HCT116 (cell line): ENCODE results near the gene TSPAN2. TPM values are rescaled to one million over a fixed set of nuclear protein-coding genes. Genes with fewer than 3 reads are reported as not detected.

Experiments used
- ATAC-seq: fragments of 200-7000 bp; cut with Tn5 transposase; 2 replicates; pipeline ENCODE4 v1.9.1; 2020; ENCODE audit warnings: mild to moderate bottlenecking, moderate library complexity
- BruUV-seq: library from RNA; stranded (reverse); fragments of 400-500 nt; replicated peaks from 2 replicates; lab custom pipeline; 2021; lab: Mats Ljungman, UMichigan
- CTCF ChIA-PET: fragments of 300-600 bp; sonication (Branson Sonifier 250); formaldehyde crosslinking; loops from one replicate; lab custom pipeline; 2021; ENCODE audit warnings: antibody characterized with exemption; lab: Charles Lee
- POLR2A ChIA-PET: fragments of 300-600, 350-600 bp; sonication (Branson Sonifier 250); formaldehyde crosslinking; loops from one replicate; lab custom pipeline; 2021; ENCODE audit warnings: antibody characterized with exemption; lab: Charles Lee
- RAD21 ChIA-PET, 2 experiments: fragments of 300-600 bp; sonication (Branson Sonifier 250); formaldehyde crosslinking; loops; one replicate each; lab custom pipeline; 2023; ENCODE audit warnings: low total read pairs in 2 of 2; ENCODE audit not compliant: uncharacterized antibody in 2 of 2, unreplicated experiment in 2 of 2, low non-redundant PET in 1 of 2; lab: Charles Lee
- DNase-seq: peaks from one replicate; pipeline ENCODE4 v3.0.0-alpha.2; 2010; ENCODE audit warnings: low read depth, low spot score
- H2AFZ ChIP-seq: fragments of 200-600 bp; shearing (Covaris generic), sonication (generic); 2 replicates; pipeline ENCODE4 v1.6.1; 2017; ENCODE audit warnings: low read depth, mixed run types, mixed read lengths, antibody characterized with exemption, low read length; ENCODE audit not compliant: poor library complexity, severe bottlenecking
- H3K27ac ChIP-seq: 2 replicates; pipeline ENCODE4 v1.5.1; 2012; ENCODE audit warnings: low read depth, low read length
- H3K27me3 ChIP-seq: fragments of 200-600 bp; sonication (generic); 2 replicates; pipeline ENCODE4 v1.6.1; 2016; ENCODE audit warnings: mixed run types, low read length, mixed read lengths; ENCODE audit not compliant: insufficient read depth
- H3K36me3 ChIP-seq, 2 experiments: fragments of 200-500 bp in 1 of 2; fragments of 200-600 bp in 1 of 2; sonication (Bioruptor generic) in 1 of 2; sonication (generic) in 1 of 2; 2 replicates each; pipeline versions ENCODE4 v1.5.1 to v1.6.1; 2014 to 2016; ENCODE audit warnings: low read length in 2 of 2, inconsistent platforms in 1 of 2, mixed read lengths in 1 of 2, mixed run types in 1 of 2; ENCODE audit not compliant: insufficient read depth in 2 of 2, control insufficient read depth in 1 of 2
- H3K4me1 ChIP-seq, 2 experiments: fragments of 200-600 bp in 1 of 2; sonication (generic) in 1 of 2; 2 replicates each; pipeline versions ENCODE4 v1.5.1 to v1.6.1; 2012 to 2017; ENCODE audit warnings: low read length in 2 of 2, inconsistent platforms in 1 of 2, mild to moderate bottlenecking in 1 of 2, mixed read lengths in 1 of 2, mixed run types in 1 of 2, moderate library complexity in 1 of 2; ENCODE audit not compliant: insufficient read depth in 2 of 2, control insufficient read depth in 1 of 2
- H3K4me2 ChIP-seq: fragments of 200-600 bp; sonication (generic); 2 replicates; pipeline ENCODE4 v1.6.1; 2017; ENCODE audit warnings: mixed run types, low read length, mixed read lengths
- H3K4me3 ChIP-seq, 2 experiments: fragments of 200-600 bp in 1 of 2; sonication (generic) in 1 of 2; replicated peaks in 1 of 2; 2 replicates each; pipeline ENCODE4 v1.5.1; 2011 to 2016; ENCODE audit warnings: low read length in 2 of 2, control low read depth in 1 of 2, low read depth in 1 of 2, mild to moderate bottlenecking in 1 of 2, mixed read lengths in 1 of 2, mixed run types in 1 of 2
- H3K79me2 ChIP-seq: fragments of 200-600 bp; sonication (generic); 2 replicates; pipeline ENCODE4 v1.6.1; 2017; ENCODE audit warnings: mild to moderate bottlenecking, mixed run types, low read length, moderate library complexity, mixed read lengths; ENCODE audit not compliant: insufficient read depth
- H3K9ac ChIP-seq: fragments of 200-600 bp; sonication (generic); 2 replicates; pipeline ENCODE4 v1.6.1; 2016; ENCODE audit warnings: low read length, mixed read lengths
- H3K9me2 ChIP-seq: fragments of 200-600 bp; sonication (generic), shearing (Covaris generic); 2 replicates; pipeline ENCODE4 v1.6.1; 2017; ENCODE audit warnings: mixed run types, mild to moderate bottlenecking, moderate library complexity; ENCODE audit not compliant: insufficient read depth
- H3K9me3 ChIP-seq, 2 experiments: fragments of 200-500 bp in 1 of 2; fragments of 200-600 bp in 1 of 2; sonication (Bioruptor generic) in 1 of 2; sonication (generic) in 1 of 2; 2 replicates each; pipeline ENCODE4 v1.6.1; 2014 to 2017; ENCODE audit warnings: low read length in 2 of 2, mixed read lengths in 2 of 2, inconsistent platforms in 1 of 2, low read depth in 1 of 2, mild to moderate bottlenecking in 1 of 2, mixed run types in 1 of 2, moderate library complexity in 1 of 2; ENCODE audit not compliant: control insufficient read depth in 1 of 2, insufficient read depth in 1 of 2
- H4K20me1 ChIP-seq: fragments of 200-600 bp; sonication (generic), shearing (Covaris generic); 2 replicates; pipeline ENCODE4 v1.6.1; 2017; ENCODE audit warnings: mixed run types, mild to moderate bottlenecking, moderate library complexity; ENCODE audit not compliant: insufficient read depth
- ATF3 ChIP-seq: IDR thresholded peaks from 2 replicates; pipeline ENCODE4 v1.6.1; 2012
- EGR1 ChIP-seq: IDR thresholded peaks from 2 replicates; pipeline ENCODE4 v1.6.1; 2012; ENCODE audit warnings: low read depth
- EZH2phosphoT487 ChIP-seq: fragments of 200-600 bp; IDR thresholded peaks from 2 replicates; pipeline ENCODE4 v1.6.1; 2018; ENCODE audit warnings: antibody characterized with exemption, borderline replicate concordance
- MAX ChIP-seq: IDR thresholded peaks from 2 replicates; pipeline ENCODE4 v1.6.1; 2012
- RAD21 ChIP-seq: IDR thresholded peaks from 2 replicates; pipeline ENCODE4 v1.6.1; 2012; ENCODE audit warnings: low read depth, mild to moderate bottlenecking
- SP1 ChIP-seq: IDR thresholded peaks from 2 replicates; pipeline ENCODE4 v1.6.1; 2012; ENCODE audit warnings: low read depth
- intact Hi-C: fragments of 100-400 bp; cut with micrococcal nuclease; formaldehyde crosslinking; loops from 2 replicates; pipeline ENCODE4 v1.10.0; 2022
- total RNA-seq: library from RNA; stranded (reverse); gene quantifications from one replicate; pipeline ENCODE4 v1.2.1, GENCODE V29; 2021; ENCODE audit not compliant: unreplicated experiment

Gene TSPAN2
- total RNA-seq, 1 experiment from 2014 or later: 0.98 TPM

DNA sequence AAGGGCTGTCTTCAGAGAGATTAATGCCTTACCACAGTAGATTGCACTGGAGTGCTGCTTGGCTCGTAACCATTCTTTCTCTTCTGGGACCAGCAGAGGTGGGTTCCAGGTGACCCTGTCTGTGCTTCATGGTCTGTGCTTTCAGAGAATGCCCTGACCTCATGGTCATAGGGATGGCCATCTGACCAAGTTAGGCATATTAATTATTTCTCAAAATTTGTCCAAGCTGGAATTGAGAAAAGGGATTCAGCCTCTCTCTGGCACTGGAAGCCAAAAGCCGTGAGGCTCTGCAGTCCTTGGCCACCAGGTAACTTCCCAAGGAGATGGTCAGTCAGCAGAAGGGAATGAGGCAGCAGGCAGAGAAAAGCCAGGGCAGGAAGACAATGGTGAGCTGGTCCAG lies 37.2 kb upstream of the TSPAN2 start:
- no TSS peak for BruUV-seq

GRCh38 chr1:115123116-115123515 lies 33.8 kb upstream of the TSPAN2 start:
- no peak overlapping the region for H3K4me2 ChIP-seq
- TF ChIP-seq MAX: no peak
- TF ChIP-seq EZH2phosphoT487: no peak
- no peak for TF ChIP-seq SP1
- no peak for TF ChIP-seq ATF3
- ChIA-PET RAD21 (no interaction called here), POLR2A (no interaction called here), CTCF (no interaction called here)
- intact Hi-C loops: no loop called here
- H4K20me1 ChIP-seq: no peaks in the 10 kb centered on the region
- no TSS peak for BruUV-seq
- no peak overlapping the region for H3K4me3 ChIP-seq
- no peak overlapping the region for H2AFZ ChIP-seq
- DNase-seq (no peak), ATAC-seq (no peak)
- H3K27ac ChIP-seq: no peak overlapping the region
- no peak overlapping the region for H3K9ac ChIP-seq
- H3K9me2 ChIP-seq: no peaks in the 10 kb centered on the region
- H3K27me3 ChIP-seq: no peaks in the 10 kb centered on the region
- no peaks in the 10 kb centered on the region for H3K36me3 ChIP-seq
- H3K9me3 ChIP-seq: 0 out of 4 replicates have a peak, but pooled peaks cover 0 to 4% of the 10 kb centered on the region in 2 experiments
- no peaks in the 10 kb centered on the region for H3K79me2 ChIP-seq
- H3K4me1 ChIP-seq: no peaks in the 10 kb centered on the region; a peak in 1 of 4 replicates

More for the DNA sequence above, 37.2 kb upstream of the TSPAN2 start:
- TF ChIP-seq RAD21: no peak
- no peak for TF ChIP-seq EGR1
- no peak overlapping the region for H2AFZ ChIP-seq
- no peak overlapping the region for H3K4me2 ChIP-seq
- no peaks in the 10 kb centered on the region for H3K27me3 ChIP-seq
- H3K79me2 ChIP-seq: no peaks in the 10 kb centered on the region
- H3K36me3 ChIP-seq: no peaks in the 10 kb centered on the region
- ATAC-seq: no peak
- intact Hi-C loops: no loop called here
- H3K9me2 ChIP-seq: no peaks in the 10 kb centered on the region
- RAD21 ChIA-PET: no interaction called here
- no peak overlapping the region for H3K4me3 ChIP-seq
- no peaks in the 10 kb centered on the region for H4K20me1 ChIP-seq
- H3K9ac ChIP-seq: no peak overlapping the region
- DNase-seq: no peak
- no peaks in the 10 kb centered on the region for H3K4me1 ChIP-seq
- 0 out of 4 replicates have a peak, but pooled peaks cover 0 to 4% of the 10 kb centered on the region in 2 experiments for H3K9me3 ChIP-seq
- CTCF ChIA-PET: no interaction called here
- no peak overlapping the region for H3K27ac ChIP-seq
- POLR2A ChIA-PET: no interaction called here
